Neural cell (in vitro differentiated cells): ENCODE data around the gene PCSK7. TPM values are rescaled to one million over a fixed set of nuclear protein-coding genes. Genes with fewer than 3 reads are reported as not detected.

ENCODE experiments used
- H2AFZ ChIP-seq: fragments of 200-600, 300-800 bp; sonication (generic), shearing (Covaris generic); 2 replicates; pipeline ENCODE4 v1.6.0; 2014; ENCODE audit warnings: low read depth, mild to moderate bottlenecking, antibody characterized with exemption, low read length, moderate library complexity
- H3F3A ChIP-seq: fragments of 200-600 bp; shearing (Covaris generic); 2 replicates; pipeline ENCODE4 v1.6.1; 2016; ENCODE audit warnings: mild to moderate bottlenecking, moderate library complexity, mixed read lengths, antibody characterized with exemption, low read length; ENCODE audit not compliant: insufficient read depth, poor library complexity, severe bottlenecking
- H3K27ac ChIP-seq: fragments of 200-600, 300-800 bp; sonication (generic), shearing (Covaris generic); 2 replicates; pipeline ENCODE4 v1.5.1; 2014; ENCODE audit warnings: mild to moderate bottlenecking, low read length, moderate library complexity
- H3K27me3 ChIP-seq: fragments of 300-800, 200-600 bp; sonication (generic), shearing (Covaris generic); 2 replicates; pipeline ENCODE4 v1.6.0; 2014; ENCODE audit warnings: mild to moderate bottlenecking, low read depth, low read length, moderate library complexity; ENCODE audit not compliant: insufficient read depth
- H3K36me3 ChIP-seq: fragments of 300-800, 200-600 bp; sonication (generic), shearing (Covaris generic); 2 replicates; pipeline ENCODE4 v1.5.1; 2014; ENCODE audit warnings: mild to moderate bottlenecking, antibody characterized with exemption, low read length, moderate library complexity; ENCODE audit not compliant: insufficient read depth
- H3K4me2 ChIP-seq: fragments of 300-800, 200-600 bp; sonication (generic), shearing (Covaris generic); 2 replicates; pipeline ENCODE4 v1.6.0; 2014; ENCODE audit warnings: mild to moderate bottlenecking, low read length
- H3K4me3 ChIP-seq: fragments of 300-800, 200-600 bp; sonication (generic), shearing (Covaris generic); 2 replicates; pipeline ENCODE4 v1.5.1; 2014; ENCODE audit warnings: mild to moderate bottlenecking, low read length, moderate library complexity
- H3K79me2 ChIP-seq: fragments of 200-600 bp; shearing (Covaris generic); replicated peaks from 2 replicates; pipeline ENCODE4 v1.6.0; 2014; ENCODE audit warnings: mild to moderate bottlenecking, low read length, moderate library complexity; ENCODE audit not compliant: insufficient read depth
- H3K9ac ChIP-seq: fragments of 300-800, 200-600 bp; sonication (generic), shearing (Covaris generic); 2 replicates; pipeline ENCODE4 v1.6.1; 2016; ENCODE audit warnings: mild to moderate bottlenecking, low read length, mixed read lengths
- H3K9me2 ChIP-seq: fragments of 200-600 bp; shearing (Covaris generic); 2 replicates; pipeline ENCODE4 v1.6.1; 2016; ENCODE audit warnings: mild to moderate bottlenecking, low read length, mixed read lengths; ENCODE audit not compliant: insufficient read depth
- H3K9me3 ChIP-seq: fragments of 200-600, 300-800 bp; sonication (generic), shearing (Covaris generic); 2 replicates; pipeline ENCODE4 v1.6.1; 2016; ENCODE audit warnings: mild to moderate bottlenecking, mixed run types, low read length, moderate library complexity, mixed read lengths
- H4K20me1 ChIP-seq: fragments of 200-600 bp; shearing (Covaris generic); 2 replicates; pipeline ENCODE4 v1.6.1; 2016; ENCODE audit warnings: mild to moderate bottlenecking, mixed run types; ENCODE audit not compliant: insufficient read depth
- CTCF ChIP-seq: fragments of 450-650 bp; IDR thresholded peaks from 2 replicates; pipeline ENCODE4 v1.5.1; 2014; ENCODE audit warnings: antibody characterized with exemption, mild to moderate bottlenecking, moderate library complexity; ENCODE audit not compliant: poor library complexity, severe bottlenecking
- EP300 ChIP-seq: fragments of 450-650 bp; conservative IDR thresholded peaks from 2 replicates; pipeline ENCODE4 v1.6.1; 2014; ENCODE audit warnings: antibody characterized with exemption, mild to moderate bottlenecking, moderate library complexity; ENCODE audit not compliant: poor library complexity, severe bottlenecking
- EZH2 ChIP-seq: fragments of 200-600, 300-800 bp; shearing (Covaris generic), sonication (generic); IDR thresholded peaks from 2 replicates; pipeline ENCODE4 v1.6.1; 2014; ENCODE audit warnings: antibody characterized with exemption, low read length, borderline replicate concordance, mild to moderate bottlenecking; ENCODE audit not compliant: insufficient read depth, poor library complexity, severe bottlenecking
- MXI1 ChIP-seq: fragments of 450-650 bp; conservative IDR thresholded peaks from 2 replicates; pipeline ENCODE4 v1.6.1; 2014; ENCODE audit warnings: antibody characterized with exemption, mild to moderate bottlenecking; ENCODE audit not compliant: poor library complexity, severe bottlenecking
- POLR2AphosphoS5 ChIP-seq: IDR thresholded peaks from 2 replicates; pipeline ENCODE4 v1.6.1; 2012
- RAD21 ChIP-seq: fragments of 450-650 bp; conservative IDR thresholded peaks from 2 replicates; pipeline ENCODE4 v1.6.1; 2014; ENCODE audit warnings: antibody characterized with exemption, mild to moderate bottlenecking, moderate library complexity
- SMC3 ChIP-seq: fragments of 450-650 bp; conservative IDR thresholded peaks from 2 replicates; pipeline ENCODE4 v1.6.1; 2014; ENCODE audit warnings: antibody characterized with exemption, mild to moderate bottlenecking, moderate library complexity; ENCODE audit not compliant: poor library complexity
- TAF1 ChIP-seq: IDR thresholded peaks from 2 replicates; pipeline ENCODE4 v1.6.1; 2012; ENCODE audit warnings: low read depth
- polyA plus RNA-seq: library from polyadenylated mRNA; depleted of rRNA; stranded (reverse); fragments of >200 nt; gene quantifications from 2 replicates; pipeline ENCODE4 v1.2.3, GENCODE V29; 2014
- small RNA-seq, 3 experiments: library from RNA; depleted of rRNA; stranded (forward); fragments of <200 nt; gene quantifications; one replicate each; pipeline ENCODE3, GENCODE V24; 2012
- TF ChIP-seq, protein P1 (sequence below): IDR thresholded peaks from 2 replicates; pipeline ENCODE4 v1.6.1; 2012; ENCODE audit warnings: borderline replicate concordance

The PCSK7 gene
- polyA plus RNA-seq, 1 donor from 2014 or later, result 44.4 TPM

DNA sequence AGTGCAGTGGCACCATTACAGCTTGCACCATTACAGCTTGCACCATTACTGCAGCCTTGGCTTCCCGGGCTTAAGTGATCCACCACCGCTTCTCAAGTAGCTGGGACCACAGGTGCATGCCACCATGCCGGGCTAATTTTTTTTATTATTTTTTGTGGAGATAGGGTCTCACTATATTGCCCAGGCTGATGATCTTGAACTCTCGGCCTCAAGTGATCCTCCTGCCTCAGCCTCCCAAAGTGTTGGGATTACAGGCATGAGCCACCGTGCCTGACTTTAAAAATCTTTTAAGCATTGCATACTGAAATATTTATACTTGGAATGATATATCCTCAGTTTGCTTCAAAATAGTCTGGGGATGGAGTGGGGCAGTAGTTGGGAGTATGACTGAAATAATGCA, 77.4 kb downstream of the PCSK7 start:
- Histone ChIP-seq H3K9me3 (no peaks in the 10 kb centered on the region), H3K27ac (no peak overlapping the region), H3K4me2 (no peak overlapping the region), H3K9ac (no peak overlapping the region), H2AFZ (no peak overlapping the region), H3K9me2 (no peaks in the 10 kb centered on the region), H3F3A (no peaks in the 10 kb centered on the region), H3K27me3 (no peaks in the 10 kb centered on the region), H3K36me3 (no peaks in the 10 kb centered on the region), H4K20me1 (peaks cover 9% of the 10 kb centered on the region), H3K79me2 (peaks cover 69% of the 10 kb centered on the region), H3K4me3 (no peak overlapping the region)
- no peak for TF ChIP-seq CTCF
- TF ChIP-seq EZH2, result no peak
- TF ChIP-seq, protein P1, sequence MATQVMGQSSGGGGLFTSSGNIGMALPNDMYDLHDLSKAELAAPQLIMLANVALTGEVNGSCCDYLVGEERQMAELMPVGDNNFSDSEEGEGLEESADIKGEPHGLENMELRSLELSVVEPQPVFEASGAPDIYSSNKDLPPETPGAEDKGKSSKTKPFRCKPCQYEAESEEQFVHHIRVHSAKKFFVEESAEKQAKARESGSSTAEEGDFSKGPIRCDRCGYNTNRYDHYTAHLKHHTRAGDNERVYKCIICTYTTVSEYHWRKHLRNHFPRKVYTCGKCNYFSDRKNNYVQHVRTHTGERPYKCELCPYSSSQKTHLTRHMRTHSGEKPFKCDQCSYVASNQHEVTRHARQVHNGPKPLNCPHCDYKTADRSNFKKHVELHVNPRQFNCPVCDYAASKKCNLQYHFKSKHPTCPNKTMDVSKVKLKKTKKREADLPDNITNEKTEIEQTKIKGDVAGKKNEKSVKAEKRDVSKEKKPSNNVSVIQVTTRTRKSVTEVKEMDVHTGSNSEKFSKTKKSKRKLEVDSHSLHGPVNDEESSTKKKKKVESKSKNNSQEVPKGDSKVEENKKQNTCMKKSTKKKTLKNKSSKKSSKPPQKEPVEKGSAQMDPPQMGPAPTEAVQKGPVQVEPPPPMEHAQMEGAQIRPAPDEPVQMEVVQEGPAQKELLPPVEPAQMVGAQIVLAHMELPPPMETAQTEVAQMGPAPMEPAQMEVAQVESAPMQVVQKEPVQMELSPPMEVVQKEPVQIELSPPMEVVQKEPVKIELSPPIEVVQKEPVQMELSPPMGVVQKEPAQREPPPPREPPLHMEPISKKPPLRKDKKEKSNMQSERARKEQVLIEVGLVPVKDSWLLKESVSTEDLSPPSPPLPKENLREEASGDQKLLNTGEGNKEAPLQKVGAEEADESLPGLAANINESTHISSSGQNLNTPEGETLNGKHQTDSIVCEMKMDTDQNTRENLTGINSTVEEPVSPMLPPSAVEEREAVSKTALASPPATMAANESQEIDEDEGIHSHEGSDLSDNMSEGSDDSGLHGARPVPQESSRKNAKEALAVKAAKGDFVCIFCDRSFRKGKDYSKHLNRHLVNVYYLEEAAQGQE, result no peak
- TF ChIP-seq POLR2AphosphoS5, result no peak
- TF ChIP-seq RAD21, result no peak
- no peak for TF ChIP-seq EP300
- no peak for TF ChIP-seq MXI1
- no peak for TF ChIP-seq TAF1
- TF ChIP-seq SMC3, result no peak

Small RNAs within 50 kb of the gene (small RNA-seq; reads per million reads assigned to genes)
- gene RF00564, result 0 reads per million in 3 experiments

Other genes with a start within 250 kb of the PCSK7 start
- gene SIK3, start 133.6 kb downstream of the PCSK7 start, polyA plus RNA-seq, result 10.7 and 11.2 TPM in 2 replicates
- gene PAFAH1B2, start 87.8 kb downstream of the PCSK7 start, polyA plus RNA-seq, result 85.9 and 87.2 TPM in 2 replicates
- gene SIDT2, start 53.3 kb downstream of the PCSK7 start, polyA plus RNA-seq, result 11.1 and 11.8 TPM in 2 replicates
- 15.7 and 22.9 TPM in 2 replicates for gene TAGLN, start 32.7 kb downstream of the PCSK7 start, polyA plus RNA-seq
- gene RNF214, start 598 bp upstream of the PCSK7 start, polyA plus RNA-seq, result 6.7 and 7.6 TPM in 2 replicates
- gene BACE1-AS, start 59.3 kb upstream of the PCSK7 start, polyA plus RNA-seq, result 3.8 and 5.0 TPM in 2 replicates
- 20.6 and 21.0 TPM in 2 replicates for gene BACE1, start 84.2 kb upstream of the PCSK7 start, polyA plus RNA-seq
- 27.4 and 39.7 TPM in 2 replicates for gene CEP164, start 95.8 kb upstream of the PCSK7 start, polyA plus RNA-seq